ENCODE results near the gene CLEC20A. TPM values are rescaled to one million over a fixed set of nuclear protein-coding genes. Genes with fewer than 3 reads are reported as not detected.

Gene CLEC20A
- 0.15 TPM in 1 of 2 replicates, not detected in the other for total RNA-seq

GRCh38 chr1:178496410-178497135, at the start of gene CLEC20A:
Gene CLEC20A (minus strand): TSS chr1:178496964. CDS start chr1:178496939, 25 bp downstream.

GRCh38 chr1:178512566-178513277, 16.0 kb upstream of the CLEC20A start, which contains the start of gene TEX35:
Gene TEX35 (plus strand): TSS chr1:178513109. CDS start chr1:178513189, 80 bp downstream.

Other genes with a start within 250 kb of the CLEC20A start
- not detected in 2 replicates for gene TEX35, start 16.1 kb upstream of the CLEC20A start, total RNA-seq
- 14.0 and 26.7 TPM in 2 replicates for gene RALGPS2, start 228.3 kb upstream of the CLEC20A start, total RNA-seq